Right lobe of liver (tissue), 6 donors: ENCODE results near the gene ACSL5. TPM values are rescaled to one million over a fixed set of nuclear protein-coding genes. Genes with fewer than 3 reads are reported as not detected.

ENCODE experiments used
- ATAC-seq, 4 donors: fragments of 200-7000 bp; cut with Tn5 transposase; one replicate each; pipeline ENCODE4 v1.9.1; 2020; ENCODE audit warnings: mild to moderate bottlenecking in 4 of 4, moderate library complexity in 4 of 4
- DNase-seq, 3 donors: peaks; one replicate each; pipeline ENCODE4 v3.0.0-alpha.2; 2020
- H3K27ac ChIP-seq, 3 donors: fragments of 200-600 bp; one replicate each; pipeline ENCODE4 v1.8.0; 2022
- H3K27me3 ChIP-seq, 2 donors: fragments of 200-600 bp; one replicate each; pipeline ENCODE4 v1.8.0; 2022
- H3K36me3 ChIP-seq, 4 donors: fragments of 200-600 bp; sonication (generic) in 1 of 4; one replicate each; pipeline versions ENCODE4 v1.5.1 to v1.8.0; 2017 to 2022; ENCODE audit warnings: control low read depth in 1 of 4
- H3K4me1 ChIP-seq, 4 donors: fragments of 200-600 bp; sonication (generic) in 1 of 4; one replicate each; pipeline versions ENCODE4 v1.5.1 to v1.8.0; 2017 to 2022; ENCODE audit warnings: control low read depth in 1 of 4
- H3K4me3 ChIP-seq, 3 donors: fragments of 200-600 bp; one replicate each; pipeline ENCODE4 v1.8.0; 2022
- H3K9me3 ChIP-seq, 4 donors: fragments of 200-600 bp; sonication (generic) in 1 of 4; one replicate each; pipeline versions ENCODE4 v1.5.1 to v1.8.0; 2017 to 2022; ENCODE audit warnings: control low read depth in 1 of 4
- CTCF ChIP-seq, 4 donors: fragments of 200-600 bp in 3 of 4; fragments of 450-650 bp in 1 of 4; IDR thresholded peaks; one replicate each; pipeline versions ENCODE4 v1.5.1 to v1.8.0; 2016 to 2022; ENCODE audit warnings: antibody characterized with exemption in 4 of 4, mild to moderate bottlenecking in 2 of 4
- POLR2A ChIP-seq: fragments of 450-650 bp; IDR thresholded peaks from one replicate; pipeline ENCODE4 v1.6.1; 2017; ENCODE audit warnings: antibody characterized with exemption, mild to moderate bottlenecking
- WGBS: methylation state at CpG from one replicate; pipeline ENCODE4 v1.1.6; 2018; ENCODE audit warnings: low coverage, low lambda C conversion rate; ENCODE audit not compliant: insufficient coverage; ENCODE audit errors: missing lambda C conversion rate; 5-methylcytosine and 5-hydroxymethylcytosine counted together
- intact Hi-C, 2 donors: fragments of 100-400 bp; cut with DNase I; formaldehyde crosslinking; loops; one replicate each; pipeline versions ENCODE4 v1.11.2 to v1.14.1; 2022
- total RNA-seq, 6 experiments: library from RNA; depleted of rRNA in 2 of 6; stranded (reverse); fragments of >200 nt in 2 of 6; fragmentation: NEBNext Ultra II Directional in 3 of 6; extraction: Animal tissue kit (Norgen Biotek cat#: 25700) in 3 of 6; gene quantifications; one replicate each; pipeline versions ENCODE4 v1.1.0 to v1.2.4, GENCODE V29; 2016 to 2023
- donor health status: DM: no; HTN: yes; CAD: no.
- donor health status: DM: no; HTN: no; CAD: no.
- donor health status: DM: no; HTN: no; CAD: no.
- donor health status: DM: no; HTN: yes; CAD: no.
- donor health status: DM: no; HTN: yes; CAD: no.

ACSL5 gene
- total RNA-seq, 6 experiments from 2014 or later, result 35.1 to 92.4 (median 73.8) TPM

- no peak for DNase-seq
- Histone ChIP-seq H3K27ac (no peak overlapping the region), H3K4me1 (no peaks in the 10 kb centered on the region), H3K9me3 (no peaks in the 10 kb centered on the region), H3K4me3 (no peak overlapping the region), H3K36me3 (peaks cover 0 to 66% (median 7%) of the 10 kb centered on the region in 4 donors), H3K27me3 (no peaks in the 10 kb centered on the region)
- 85% methylated on average over 4 of the region's 4 CpGs for WGBS
- intact Hi-C loops, result no loop called here
- no peak for ATAC-seq
- TF ChIP-seq POLR2A (no peak), CTCF (IDR thresholded peaks at IDR 0.05) (no peak)
Observed at GRCh38 chr10:112438356-112438755, 64.4 kb downstream of the ACSL5 start.

GRCh38 chr10:112441520-112441919, 67.6 kb downstream of the ACSL5 start:
- intact Hi-C loops, result no loop called here
- peaks cover 0 to 60% (median 7%) of the 10 kb centered on the region in 4 donors for H3K36me3 ChIP-seq

GRCh38 chr10:112442063-112442462, 68.1 kb downstream of the ACSL5 start:
- DNase-seq, result no peak
- 39% methylated on average over 3 of the region's 3 CpGs for WGBS
- Histone ChIP-seq H3K4me1 (peaks cover 0 to 6% (median 3%) of the 10 kb centered on the region in 4 donors), H3K27me3 (no peaks in the 10 kb centered on the region), H3K27ac (no peak overlapping the region), H3K9me3 (no peaks in the 10 kb centered on the region), H3K4me3 (no peak overlapping the region), H3K36me3 (peaks cover 0 to 56% (median 7%) of the 10 kb centered on the region in 4 donors)
- ATAC-seq, result no peak
- intact Hi-C loops, result no loop called here
- TF ChIP-seq CTCF (IDR thresholded peaks at IDR 0.05) (no peak), POLR2A (no peak)

More at GRCh38 chr10:112441520-112441919, 67.6 kb downstream of the ACSL5 start:
- peaks cover 0 to 6% (median 3%) of the 10 kb centered on the region in 4 donors for H3K4me1 ChIP-seq
- no peak overlapping the region for H3K4me3 ChIP-seq
- WGBS, result 75% methylated on average over 1 of the region's 1 CpG
- ATAC-seq, result no peak
- no peak for TF ChIP-seq POLR2A
- TF ChIP-seq CTCF (IDR thresholded peaks at IDR 0.05), result no peak
- no peak overlapping the region for H3K27ac ChIP-seq
- no peaks in the 10 kb centered on the region for H3K9me3 ChIP-seq
- DNase-seq, result no peak
- H3K27me3 ChIP-seq, result no peaks in the 10 kb centered on the region

- H3K27me3 ChIP-seq, result no peaks in the 10 kb centered on the region
- no peak for TF ChIP-seq POLR2A
- no peak for TF ChIP-seq CTCF (IDR thresholded peaks at IDR 0.05)
- DNase-seq (no peak), ATAC-seq (peak in 3 of 4 donors; percentile 17 to 29 (median 22))
- intact Hi-C loops, result no loop called here
- peak overlapping the region; percentile 81 to 85 (median 83) for H3K27ac ChIP-seq
- H3K36me3 ChIP-seq, result peaks cover 0 to 26% (median 3%) of the 10 kb centered on the region in 4 donors
- peak overlapping the region; percentile 83 to 88 (median 87) for H3K4me3 ChIP-seq
- no peaks in the 10 kb centered on the region for H3K9me3 ChIP-seq
- peaks cover 0 to 21% (median 9%) of the 10 kb centered on the region in 4 donors for H3K4me1 ChIP-seq
- WGBS, result 7% methylated on average over 19 of the region's 20 CpGs
Observed at GRCh38 chr10:112446055-112446854, 72.3 kb downstream of the ACSL5 start.
